Activated T-cell treated with anti-CD3 and anti-CD28 coated beads, Interleukin-2, amount 50 U/mL, for 1 hour (primary cell): ENCODE measurements around the gene CARD19.

Source experiments
- DNase-seq: peaks from one replicate; pipeline ENCODE4 v3.0.0-alpha.2; 2020

Gene CARD19

GRCh38 chr9:93107825-93108161 is 11.8 kb downstream of the CARD19 start:
- DNase-seq: peak; percentile 16

DNA sequence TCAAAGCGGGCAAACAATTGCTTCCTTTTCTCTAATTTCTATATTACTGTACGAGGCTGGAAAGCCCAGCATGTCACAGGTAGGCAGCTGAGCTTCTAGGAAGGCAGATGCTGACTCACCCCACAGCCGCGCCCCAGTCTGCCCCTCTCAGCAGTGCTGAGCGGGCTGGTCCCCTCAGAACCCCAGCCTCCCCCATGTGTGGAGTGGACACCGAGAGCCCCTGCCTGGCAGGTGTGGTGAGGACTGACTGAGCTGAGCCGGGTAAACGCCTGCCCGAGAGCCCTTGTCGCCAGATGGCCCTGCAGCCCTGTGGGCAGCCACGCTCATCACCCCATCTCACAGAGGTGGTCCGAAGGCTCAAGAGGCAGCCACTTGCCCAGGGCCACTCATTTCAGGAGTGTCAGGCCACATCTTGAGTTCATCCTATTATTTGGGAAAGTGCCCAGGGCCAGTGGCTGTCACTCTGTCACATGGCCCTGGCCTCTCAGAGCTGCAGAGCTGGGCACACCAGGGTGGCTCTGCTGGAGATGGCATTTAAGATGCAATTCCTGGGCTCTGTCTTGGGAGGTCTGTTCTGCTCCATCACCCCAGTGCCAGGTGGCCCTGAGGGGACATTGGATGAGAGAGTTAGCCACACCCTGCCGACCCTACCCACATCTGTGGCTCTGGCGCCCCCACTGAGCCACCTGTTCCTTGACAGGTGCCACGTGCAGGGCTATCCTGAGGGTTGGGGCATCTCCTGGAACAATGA is 12.4 kb downstream of the CARD19 start:
- peak; percentile 37 for DNase-seq

DNA sequence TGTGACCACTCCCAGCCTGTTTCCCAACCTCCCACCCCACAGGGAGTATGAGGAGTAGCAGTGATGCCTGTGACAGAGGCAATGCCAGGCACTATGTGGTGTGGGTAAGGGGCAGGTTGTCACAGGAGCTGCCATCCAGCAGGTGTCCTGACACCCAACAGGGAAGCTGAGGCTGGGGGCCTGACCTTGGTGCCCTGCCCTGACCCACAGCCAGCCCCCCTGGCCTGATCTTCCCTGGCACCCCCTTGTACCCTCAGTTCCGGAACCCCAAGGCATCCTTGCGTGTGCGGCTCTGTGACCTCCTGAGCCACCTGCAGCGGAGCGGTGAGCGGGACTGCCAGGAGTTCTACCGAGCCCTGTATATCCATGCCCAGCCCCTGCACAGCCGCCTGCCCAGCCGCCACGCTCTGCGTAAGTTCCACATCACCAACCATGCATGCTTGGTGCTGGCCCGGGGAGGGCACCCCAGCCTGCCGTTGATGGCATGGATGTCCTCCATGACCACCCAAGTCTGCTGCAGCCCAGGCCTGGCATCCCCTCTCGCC is 14.4 kb downstream of the CARD19 start:
- DNase-seq: peak; percentile 16

DNA sequence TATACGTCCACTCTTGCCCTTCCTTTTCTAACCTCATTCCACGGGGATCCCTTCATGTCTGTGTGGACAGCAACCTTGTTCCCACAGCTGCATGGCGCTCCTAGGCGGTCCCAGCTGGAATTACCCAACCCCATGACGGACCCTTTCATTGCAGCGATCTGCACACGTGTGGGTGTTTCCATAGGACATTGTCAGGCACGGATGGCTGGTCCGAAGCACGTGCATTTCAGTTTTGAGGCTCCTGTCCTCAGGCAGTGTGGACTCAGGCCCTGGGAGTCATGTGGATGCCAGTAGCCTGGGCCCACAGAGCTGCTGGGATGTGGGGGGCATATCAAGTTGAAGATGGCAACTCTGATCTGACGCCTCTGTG is 15.0 kb downstream of the CARD19 start:
- DNase-seq: no peak

DNA sequence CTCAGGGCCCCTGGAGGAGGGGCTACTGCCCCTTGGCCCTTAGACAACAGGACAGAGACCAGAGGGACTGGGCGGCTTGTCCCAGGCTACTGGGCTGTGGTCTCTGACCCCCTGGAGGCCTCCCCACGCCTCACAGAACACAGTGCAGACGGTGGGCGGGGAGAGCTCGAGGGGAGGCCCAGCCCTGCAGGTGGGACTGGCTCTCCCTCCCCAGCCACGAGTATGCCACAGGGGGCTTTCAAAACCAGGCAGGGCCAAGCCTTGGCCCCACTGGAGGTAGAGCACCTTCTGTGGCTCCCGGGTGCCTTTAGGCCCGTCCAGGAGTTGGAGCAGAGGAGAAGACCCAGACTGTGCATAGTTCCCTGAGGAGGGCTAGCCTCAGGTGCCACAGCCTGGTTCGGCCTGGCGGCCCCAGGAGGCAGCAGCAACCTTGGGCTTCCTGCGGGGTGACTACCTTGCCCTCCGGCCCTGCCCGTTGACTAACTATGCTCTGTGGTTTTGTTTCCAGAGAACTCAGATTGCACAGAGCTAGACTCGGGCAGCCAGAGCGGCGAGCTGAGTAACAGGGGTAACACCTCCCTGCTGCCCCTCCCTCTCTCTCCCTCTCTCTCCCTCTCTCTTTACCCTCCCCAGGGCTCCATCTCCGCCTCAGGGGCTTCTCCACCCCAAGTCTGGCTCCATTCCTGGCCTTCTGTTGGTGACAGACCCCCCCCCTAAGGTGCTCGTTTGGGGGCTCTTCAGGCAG is 15.5 kb downstream of the CARD19 start:
- peak; percentile 16 for DNase-seq

DNA sequence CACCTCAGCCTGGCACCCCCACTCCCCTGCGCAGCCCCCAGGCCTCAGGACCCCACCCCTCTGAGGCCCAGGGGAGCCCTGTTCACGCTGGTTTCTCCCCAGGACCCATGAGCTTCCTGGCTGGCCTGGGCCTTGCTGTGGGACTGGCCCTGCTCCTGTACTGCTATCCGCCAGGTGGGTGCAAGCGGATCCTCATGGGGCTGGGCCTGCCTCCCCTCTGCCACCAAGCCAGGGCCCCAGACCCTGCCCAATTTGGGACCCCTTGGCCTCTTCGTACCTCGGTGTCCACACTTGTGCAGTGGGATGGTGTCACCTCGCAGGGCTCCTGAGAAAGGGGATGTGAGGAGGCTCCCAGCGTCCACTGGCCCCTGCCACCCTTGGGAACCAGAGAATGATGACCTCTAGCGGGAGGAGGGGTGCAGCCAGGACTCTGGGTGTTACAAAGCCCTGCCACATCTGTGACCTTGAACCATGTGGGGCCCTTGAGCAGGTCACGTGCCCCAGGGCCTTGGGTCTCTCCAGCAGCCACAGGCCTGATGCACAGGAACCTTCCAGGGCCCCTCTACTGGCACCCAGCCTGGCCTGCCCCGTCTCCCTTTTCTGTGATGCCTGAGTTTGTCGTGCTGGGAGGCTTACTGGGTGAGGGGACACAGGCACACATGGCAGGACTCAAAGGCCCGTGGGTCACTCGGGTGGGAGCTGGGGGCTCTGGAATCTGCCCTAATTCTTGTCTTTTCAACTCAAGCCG is 16.3 kb downstream of the CARD19 start:
- peak; percentile 16 for DNase-seq

GRCh38 chr9:93112864-93113389 is 16.9 kb downstream of the CARD19 start:
- peak; percentile 9 for DNase-seq

DNA sequence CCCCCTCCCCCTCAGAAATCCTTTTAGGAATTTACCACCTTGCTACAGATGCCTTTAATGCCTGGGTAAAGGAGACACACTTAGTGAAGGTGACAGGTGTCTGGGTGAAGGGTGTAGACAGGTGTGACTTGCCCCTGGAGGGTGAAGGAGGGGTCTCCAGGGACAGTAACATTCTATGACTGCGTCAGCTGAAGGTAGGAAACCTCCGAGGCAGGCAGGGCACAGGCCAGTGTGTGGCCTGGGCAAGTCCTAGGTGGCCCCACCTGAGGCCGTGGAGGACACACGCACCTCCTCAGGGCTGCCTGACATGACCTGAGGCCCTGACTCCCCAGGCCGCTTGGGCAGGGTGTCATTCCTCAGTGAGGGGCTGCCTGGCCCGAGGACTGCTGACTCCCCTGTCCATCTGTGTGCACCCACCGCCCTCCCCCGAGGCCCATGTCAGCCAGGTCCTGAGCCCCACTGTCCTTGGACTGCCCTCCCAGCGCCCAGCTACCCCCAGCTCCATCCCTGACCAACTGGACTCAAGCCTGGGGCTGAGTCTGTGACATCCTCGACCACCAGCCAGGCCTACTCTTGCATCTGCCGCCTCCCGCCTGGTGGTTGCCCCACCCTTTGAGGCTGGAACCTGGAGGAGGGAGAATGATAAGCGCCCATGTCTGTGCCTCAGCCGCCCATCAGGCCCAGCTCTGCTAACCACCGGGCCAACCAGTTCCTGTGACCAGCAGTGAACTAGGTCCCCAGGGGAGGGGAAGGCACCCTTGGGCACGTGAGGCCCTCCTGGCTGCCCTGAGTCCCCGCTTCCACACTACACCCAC is 18.4 kb downstream of the CARD19 start:
- DNase-seq: peak; percentile 18

DNA sequence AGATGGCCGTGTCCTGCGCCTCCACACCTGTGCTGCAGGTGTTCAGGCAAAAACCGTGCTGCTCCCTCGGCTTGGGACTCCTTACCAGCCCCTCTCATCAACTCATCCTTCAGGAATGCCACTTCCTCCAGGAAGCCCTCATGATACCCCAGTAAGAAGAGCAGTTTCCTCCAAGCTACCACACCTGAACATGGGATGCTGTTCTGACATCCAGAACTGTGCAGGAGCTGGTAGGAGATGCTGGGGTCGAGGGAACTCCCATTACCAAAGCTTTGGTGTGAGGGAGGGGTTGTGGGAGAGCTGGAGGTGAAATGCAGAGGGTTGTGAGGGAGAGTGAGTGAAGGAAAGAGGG is 18.9 kb downstream of the CARD19 start:
- DNase-seq: no peak

DNA sequence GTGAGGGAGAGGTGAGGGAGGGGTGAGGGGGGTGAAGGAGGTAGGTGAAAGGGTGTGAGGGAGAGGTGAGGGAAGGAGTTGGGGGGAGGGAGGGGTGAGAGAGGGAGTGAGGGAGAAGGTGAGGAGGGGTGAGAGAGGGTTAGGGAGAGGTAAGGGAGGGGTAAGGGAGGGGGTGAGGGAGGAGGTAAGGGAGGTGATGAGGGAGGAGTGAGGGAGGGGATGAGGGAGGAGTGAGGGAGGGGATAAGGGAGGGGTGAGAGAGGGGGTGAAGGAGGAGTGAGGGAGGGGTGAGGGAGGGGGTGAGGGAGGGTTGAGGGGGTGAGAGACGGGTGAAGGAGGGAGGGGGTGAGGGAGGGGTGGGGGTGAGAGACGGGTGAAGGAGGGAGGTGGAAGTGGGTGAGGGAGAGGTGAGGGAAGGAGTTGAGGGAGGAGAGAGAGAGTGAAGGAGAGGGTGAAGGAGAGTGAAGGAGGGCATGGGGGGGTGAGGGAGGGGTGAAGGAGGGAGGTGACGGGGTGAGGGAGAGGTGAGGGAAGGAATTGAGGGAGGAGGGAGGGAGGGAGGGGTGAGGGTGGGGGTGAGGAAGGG is 19.6 kb downstream of the CARD19 start:
- DNase-seq: no peak

DNA sequence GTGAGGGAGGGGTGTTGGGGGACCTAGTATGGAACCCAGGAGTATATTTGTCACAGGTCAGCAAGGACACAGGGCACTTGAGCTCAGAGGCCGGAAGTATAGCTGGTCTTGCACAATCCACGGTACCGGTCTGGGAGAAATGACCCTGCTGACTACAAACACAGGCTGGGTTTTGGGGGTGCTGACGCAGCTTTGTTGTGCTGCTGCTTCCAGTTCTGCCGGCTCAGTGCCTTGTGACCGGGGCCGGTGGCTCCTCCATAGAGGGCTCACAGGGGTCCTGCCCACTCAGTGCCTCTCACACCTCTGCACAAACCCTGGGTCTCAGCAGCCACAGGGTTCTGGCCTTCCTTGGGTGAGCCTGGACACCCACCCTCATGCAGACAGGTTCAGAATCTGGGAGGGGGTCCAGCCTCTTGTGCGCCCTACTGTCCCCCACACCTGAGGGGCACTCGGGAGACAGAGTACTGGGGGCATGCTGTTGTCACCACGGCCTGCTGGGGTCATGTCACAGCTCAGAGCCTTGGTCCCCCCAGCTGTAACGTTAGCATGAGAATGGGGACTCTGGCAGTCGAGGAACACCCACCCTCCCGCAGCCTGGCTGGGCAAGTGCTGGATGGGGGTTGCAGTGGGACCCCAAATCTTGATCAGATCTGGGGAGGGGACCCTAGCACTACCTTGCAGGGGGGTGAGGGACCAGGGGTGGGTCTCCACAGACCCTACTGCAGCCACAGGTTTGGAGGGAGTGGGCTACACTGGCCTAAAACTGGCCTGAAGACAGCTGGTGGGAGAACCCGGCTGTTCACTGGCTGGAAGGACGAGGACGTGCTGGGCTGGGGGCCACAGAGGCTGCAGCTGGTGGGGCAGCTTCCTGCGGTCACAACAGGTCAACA is 20.3 kb downstream of the CARD19 start:
- DNase-seq: peak; percentile 21

DNA sequence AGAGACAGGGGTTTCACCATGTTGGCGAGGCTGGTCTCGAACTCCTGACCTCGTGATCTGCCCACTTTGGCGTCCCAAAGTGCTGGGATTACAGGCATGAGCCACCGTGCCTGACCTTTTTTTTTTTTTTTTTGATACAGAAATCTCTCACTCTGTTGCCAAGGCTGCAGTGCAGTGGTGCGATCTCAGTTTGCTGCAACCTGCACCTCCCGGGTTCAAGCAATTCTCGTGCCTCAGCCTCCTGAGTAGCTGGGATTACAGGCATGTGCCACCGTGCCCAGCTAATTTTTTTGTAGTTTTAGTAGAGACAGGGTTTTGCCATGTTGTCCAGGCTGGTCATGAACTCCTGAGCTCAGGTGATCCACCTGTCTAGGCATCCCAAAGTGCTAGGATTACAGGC is 21.5 kb downstream of the CARD19 start:
- peak; percentile 15 for DNase-seq

DNA sequence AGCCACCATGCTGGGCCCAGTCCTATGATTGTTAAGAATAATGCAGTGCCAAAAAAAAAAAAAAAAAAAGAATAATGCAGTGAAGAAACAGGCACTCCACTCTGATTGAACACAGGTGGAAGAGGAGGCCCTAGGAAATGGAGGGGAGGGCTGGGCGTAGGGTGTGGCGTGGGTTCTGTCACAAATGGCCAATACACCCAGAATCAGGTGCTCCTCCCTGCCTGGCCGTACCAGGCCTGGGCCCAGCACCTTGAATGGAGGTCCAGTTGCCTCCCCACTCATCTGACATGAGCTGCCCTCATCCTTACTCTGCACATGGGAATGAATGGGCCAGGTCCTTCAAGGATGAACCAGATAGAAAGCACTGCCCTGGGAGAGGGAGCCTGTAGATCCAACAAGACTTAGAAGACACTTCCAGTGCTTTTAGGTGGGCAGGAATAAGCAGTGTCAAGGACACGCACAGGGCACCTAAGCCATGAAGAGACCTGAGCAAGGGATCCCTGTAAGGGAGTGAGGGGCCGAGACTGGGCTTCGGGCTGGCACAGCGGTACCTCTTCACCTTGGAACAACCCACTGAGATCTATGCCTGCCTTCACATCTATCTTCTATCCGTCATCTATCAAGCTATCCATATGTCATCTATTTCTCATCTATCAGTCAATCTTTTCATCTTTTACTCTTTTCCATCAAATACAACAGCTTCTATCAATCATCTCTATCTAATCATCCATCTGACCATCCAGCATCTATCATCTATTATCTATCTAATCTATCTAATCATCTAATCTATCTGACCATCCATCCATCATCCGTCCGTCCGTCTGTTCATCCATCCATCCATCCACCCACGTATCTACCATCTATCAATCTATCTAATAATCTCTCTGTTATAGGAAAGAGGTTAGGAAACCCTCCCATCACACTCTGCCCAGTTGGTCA is 22.2 kb downstream of the CARD19 start:
- DNase-seq: peak; percentile 20

DNA sequence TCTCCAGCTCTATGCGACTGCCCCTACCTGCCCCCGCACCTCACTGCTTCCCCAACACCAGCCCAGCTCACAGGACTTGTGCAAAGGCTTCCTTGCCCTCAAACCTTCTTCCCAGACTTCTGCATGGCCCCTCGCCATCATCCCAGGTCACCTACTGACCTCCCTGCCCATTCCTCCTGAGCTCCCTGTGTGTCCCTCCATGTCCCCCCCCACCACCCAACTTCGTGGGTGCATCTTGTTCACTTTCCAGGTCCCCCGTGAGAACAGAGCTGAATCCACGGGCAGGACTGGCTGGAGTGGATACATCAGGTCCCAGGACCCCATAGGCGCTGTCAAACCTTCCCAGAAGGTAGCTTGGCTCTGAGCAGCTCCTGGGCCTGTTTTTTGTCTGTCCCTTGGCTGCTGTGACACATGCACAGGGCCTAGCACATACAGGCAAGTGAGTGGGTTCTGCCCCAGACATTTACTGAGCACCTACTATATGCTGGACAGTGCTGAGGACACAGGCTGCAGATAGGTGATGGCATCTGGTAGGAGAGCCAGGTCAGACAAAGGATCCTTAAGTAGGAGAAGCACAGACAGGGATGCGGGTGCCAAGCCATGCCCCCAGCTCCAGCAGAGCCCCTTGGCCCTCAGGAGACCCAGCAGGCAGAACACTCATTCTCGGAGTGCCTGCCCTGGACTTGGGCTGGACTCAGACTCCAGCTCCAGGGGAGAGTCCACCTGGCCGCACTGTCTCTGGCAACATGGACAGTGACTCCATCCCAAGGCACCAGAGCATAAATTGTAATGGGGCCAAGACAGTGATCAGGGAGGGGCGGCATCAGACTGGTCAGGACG is 23.1 kb downstream of the CARD19 start:
- DNase-seq: peak; percentile 26

DNA sequence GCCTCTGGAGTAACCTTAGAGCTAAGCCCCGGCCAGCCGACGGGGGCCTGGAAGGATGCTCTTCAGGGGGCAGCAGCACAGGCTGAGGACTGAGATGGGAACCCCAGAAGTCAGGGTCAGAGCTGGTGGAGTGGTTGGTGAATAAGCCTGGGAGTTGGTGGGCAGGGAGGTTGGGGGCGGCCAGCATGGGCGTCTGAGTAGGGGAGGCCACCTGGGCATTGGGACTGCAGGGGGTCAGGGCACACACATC is 23.6 kb downstream of the CARD19 start:
- no peak for DNase-seq

GRCh38 chr9:93119953-93120845 is 24.2 kb downstream of the CARD19 start:
- DNase-seq: peak; percentile 40

- peak; percentile 18 for DNase-seq
Measured at GRCh38 chr9:93120846-93121315, 24.9 kb downstream of the CARD19 start.
